H1 (cell line): ENCODE results near the gene UBE2G2. TPM values are rescaled to one million over a fixed set of nuclear protein-coding genes. Genes with fewer than 3 reads are reported as not detected.

ENCODE experiments used
- CHD7 ChIP-seq: fragments of 300-600 bp; sonication (generic); IDR thresholded peaks from 2 replicates; pipeline ENCODE4 v1.7.1; 2012; ENCODE audit warnings: low read length, moderate library complexity, mild to moderate bottlenecking, inconsistent platforms; ENCODE audit not compliant: insufficient replicate concordance
- GABPA ChIP-seq: IDR thresholded peaks from 2 replicates; pipeline ENCODE4 v1.6.1; 2011; ENCODE audit warnings: mild to moderate bottlenecking, low read length, moderate library complexity, borderline replicate concordance; ENCODE audit not compliant: insufficient read depth
- SIN3A ChIP-seq, 2 experiments: IDR thresholded peaks in 1 of 2; conservative IDR thresholded peaks in 1 of 2; 2 replicates each; pipeline ENCODE4 v1.6.1; 2011 to 2012; ENCODE audit warnings: low read length in 2 of 2, improper control_type of control experiment in 1 of 2, low read depth in 1 of 2, mild to moderate bottlenecking in 1 of 2
- polyA plus RNA-seq, 7 experiments: library from polyadenylated mRNA; depleted of rRNA in 3 of 7; stranded (reverse) in 5 of 7; unstranded in 2 of 7; fragments of >200 nt in 5 of 7; fragments of 200-250 nt in 2 of 7; gene quantifications; 1 replicate in 5 of 7; 2 replicates in 1 of 7; 4 replicates in 1 of 7; pipeline versions ENCODE4 v1.2.1 to v1.2.3, GENCODE V29; 2011 to 2013; ENCODE audit warnings: missing spikeins in 2 of 7, mixed read lengths in 2 of 7
- total RNA-seq: library from RNA; stranded (reverse); fragmentation: NEBNext Ultra II Directional; extraction: Animal tissue kit (Norgen Biotek cat#: 25700); gene quantifications from 2 replicates; pipeline ENCODE4 v1.2.1, GENCODE V29; 2021

Gene UBE2G2
- total and polyA plus RNA-seq, 2 of the 8 experiments (the other 6 are each of a cell fraction or from before 2014, with no cell fraction given) = 96.3 to 101 TPM

- no peak for TF ChIP-seq CHD7
- TF ChIP-seq GABPA = no peak
- no peak for TF ChIP-seq SIN3A (conservative IDR thresholded peaks at IDR 0.05 in 1 of 2, IDR thresholded peaks at IDR 0.05 in 1 of 2; ENCODE audit: low read depth in 1 of 2, low read length in 2 of 2)
These were observed 3.8 kb downstream of the UBE2G2 start (continued) for GRCh38 chr21:44797775-44798174.
